Measurements from ENCODE around the gene ASB9.

- no peak for TF ChIP-seq CTCF (IDR thresholded peaks at IDR 0.05 in 4 of 5, conservative IDR thresholded peaks at IDR 0.05 in 1 of 5)
- no peak for TF ChIP-seq POLR2A (IDR thresholded peaks at IDR 0.05)
Observed at GRCh38 chrX:15236146-15236545, 33.7 kb downstream of the ASB9 start.

Measured in gastrocnemius medialis (tissue), 4 donors.